DOHH2 (cell line): ENCODE results near the gene TEX26.

Experiments used
- H3F3A ChIP-seq: fragments of 200-600 bp; sonication (generic), shearing (Covaris generic); 2 replicates; pipeline ENCODE4 v1.6.0; 2016; ENCODE audit warnings: antibody characterized with exemption, mild to moderate bottlenecking; ENCODE audit not compliant: control insufficient read depth, insufficient read depth
- H3K27ac ChIP-seq: fragments of 200-600 bp; sonication (generic); 2 replicates; pipeline ENCODE4 v1.5.1; 2014; ENCODE audit warnings: low read depth, mild to moderate bottlenecking, low read length, moderate library complexity
- H3K27me3 ChIP-seq: fragments of 200-600 bp; sonication (generic); 2 replicates; pipeline ENCODE4 v1.6.1; 2014; ENCODE audit warnings: mild to moderate bottlenecking, low read length, mixed read lengths; ENCODE audit not compliant: control insufficient read depth
- H3K36me3 ChIP-seq: fragments of 200-600 bp; sonication (generic); 2 replicates; pipeline ENCODE4 v1.6.1; 2014; ENCODE audit warnings: mild to moderate bottlenecking, low read length, moderate library complexity, mixed read lengths; ENCODE audit not compliant: control insufficient read depth
- H3K4me1 ChIP-seq: fragments of 200-600 bp; sonication (generic); 2 replicates; pipeline ENCODE4 v1.6.1; 2014; ENCODE audit warnings: mild to moderate bottlenecking, low read length, mixed read lengths; ENCODE audit not compliant: control insufficient read depth
- H3K4me2 ChIP-seq: fragments of 200-600 bp; sonication (generic); 2 replicates; pipeline ENCODE4 v1.6.0; 2014; ENCODE audit warnings: mild to moderate bottlenecking, low read length, moderate library complexity
- H3K4me3 ChIP-seq: fragments of 200-600 bp; sonication (generic); 2 replicates; pipeline ENCODE4 v1.5.1; 2014; ENCODE audit warnings: mild to moderate bottlenecking, low read length, mixed read lengths
- H3K79me2 ChIP-seq: fragments of 200-600 bp; sonication (generic); 2 replicates; pipeline ENCODE4 v1.6.1; 2014; ENCODE audit warnings: mild to moderate bottlenecking, low read length, mixed read lengths; ENCODE audit not compliant: control insufficient read depth
- H3K9me2 ChIP-seq: fragments of 200-600 bp; sonication (generic); replicated peaks from 2 replicates; pipeline ENCODE4 v1.6.1; 2014; ENCODE audit warnings: mild to moderate bottlenecking, low read length, mixed read lengths; ENCODE audit not compliant: control insufficient read depth
- H3K9me3 ChIP-seq: fragments of 200-600 bp; sonication (generic); 2 replicates; pipeline ENCODE4 v1.6.1; 2014; ENCODE audit warnings: antibody characterized with exemption, low read length, mixed read lengths; ENCODE audit not compliant: control insufficient read depth, insufficient read depth
- H4K20me1 ChIP-seq: fragments of 200-600 bp; sonication (generic); 2 replicates; pipeline ENCODE4 v1.6.0; 2014; ENCODE audit warnings: low read depth, mild to moderate bottlenecking, antibody characterized with exemption, low read length, moderate library complexity; ENCODE audit not compliant: control insufficient read depth, insufficient read depth
- CTCF ChIP-seq: fragments of 200-600 bp; sonication (generic); IDR thresholded peaks from one replicate; pipeline ENCODE4 v1.5.1; 2014; ENCODE audit warnings: antibody characterized with exemption, mild to moderate bottlenecking, low read depth, low read length; ENCODE audit not compliant: poor library complexity, severe bottlenecking
- EZH2phosphoT487 ChIP-seq: fragments of 200-600 bp; sonication (generic); IDR thresholded peaks from 2 replicates; pipeline ENCODE4 v1.6.1; 2017; ENCODE audit warnings: borderline replicate concordance, mild to moderate bottlenecking, antibody characterized with exemption, low read length, moderate library complexity, mixed read lengths

Gene TEX26

GRCh38 chr13:31001647-31002046 is 69.2 kb downstream of the TEX26 start:
- no peaks in the 10 kb centered on the region for H3F3A ChIP-seq
- no peaks in the 10 kb centered on the region for H3K9me2 ChIP-seq
- no peaks in the 10 kb centered on the region for H3K79me2 ChIP-seq
- H3K27ac ChIP-seq: no peak overlapping the region
- no peak overlapping the region for H3K4me3 ChIP-seq
- H3K4me2 ChIP-seq: no peak overlapping the region
- no peaks in the 10 kb centered on the region for H3K4me1 ChIP-seq
- H3K9me3 ChIP-seq: no peaks in the 10 kb centered on the region
- H3K36me3 ChIP-seq: no peaks in the 10 kb centered on the region
- TF ChIP-seq CTCF (no peak), EZH2phosphoT487 (no peak)
- no peaks in the 10 kb centered on the region for H4K20me1 ChIP-seq
- peaks cover 12% of the 10 kb centered on the region; the same call in 1 of the 2 replicates for H3K27me3 ChIP-seq

- Histone ChIP-seq H3K4me3 (no peak overlapping the region), H4K20me1 (no peaks in the 10 kb centered on the region), H3K9me3 (no peaks in the 10 kb centered on the region), H3K4me2 (no peak overlapping the region), H3K27ac (no peak overlapping the region), H3F3A (no peaks in the 10 kb centered on the region), H3K36me3 (no peaks in the 10 kb centered on the region), H3K79me2 (no peaks in the 10 kb centered on the region), H3K27me3 (peaks cover 16% of the 10 kb centered on the region), H3K4me1 (no peaks in the 10 kb centered on the region), H3K9me2 (no peaks in the 10 kb centered on the region)
- TF ChIP-seq CTCF (no peak), EZH2phosphoT487 (no peak)
Measured at GRCh38 chr13:31005066-31005465, 72.6 kb downstream of the TEX26 start.

GRCh38 chr13:31007417-31007816 is 75.0 kb downstream of the TEX26 start:
- no peak overlapping the region for H3K4me2 ChIP-seq
- H3K4me1 ChIP-seq: peaks cover 15% of the 10 kb centered on the region
- no peak overlapping the region for H3K27ac ChIP-seq
- H3F3A ChIP-seq: no peaks in the 10 kb centered on the region
- no peaks in the 10 kb centered on the region for H3K9me2 ChIP-seq
- H3K79me2 ChIP-seq: no peaks in the 10 kb centered on the region
- no peak for TF ChIP-seq EZH2phosphoT487
- H3K27me3 ChIP-seq: peaks cover 8% of the 10 kb centered on the region
- no peaks in the 10 kb centered on the region for H3K9me3 ChIP-seq
- H4K20me1 ChIP-seq: no peaks in the 10 kb centered on the region
- H3K36me3 ChIP-seq: no peaks in the 10 kb centered on the region
- no peak overlapping the region for H3K4me3 ChIP-seq

GRCh38 chr13:31008400-31009115 is 76.1 kb downstream of the TEX26 start:
- Histone ChIP-seq H3K4me1 (peaks cover 20% of the 10 kb centered on the region), H3K27me3 (peaks cover 8% of the 10 kb centered on the region), H3K9me2 (no peaks in the 10 kb centered on the region), H3F3A (no peaks in the 10 kb centered on the region), H3K9me3 (no peaks in the 10 kb centered on the region), H3K36me3 (no peaks in the 10 kb centered on the region), H3K4me2 (no peak overlapping the region), H3K27ac (no peak overlapping the region), H3K79me2 (no peaks in the 10 kb centered on the region), H3K4me3 (no peak overlapping the region), H4K20me1 (no peaks in the 10 kb centered on the region; the same call in 1 of the 2 replicates)
- TF ChIP-seq EZH2phosphoT487 (no peak), CTCF (no peak)
